Hippocampal formation (tissue), 2 donors: ENCODE results near the gene HOXC9.

Experiments
- DNase-seq, 2 donors: peaks; one replicate each; lab custom pipeline; 2025; lab: John Stamatoyannopoulos, UW

The HOXC9 gene

GRCh38 chr12:53963434-53964314 is 36.3 kb upstream of the HOXC9 start:
- no peak for DNase-seq

GRCh38 chr12:53964315-53964713 is 35.6 kb upstream of the HOXC9 start:
- DNase-seq: no peak

- DNase-seq: no peak
Observed at GRCh38 chr12:53965281-53966084, 34.5 kb upstream of the HOXC9 start.

- no peak for DNase-seq
Observed at GRCh38 chr12:53966085-53966384, 33.9 kb upstream of the HOXC9 start.

- no peak for DNase-seq
Observed at GRCh38 chr12:53966385-53967133, 33.4 kb upstream of the HOXC9 start.

GRCh38 chr12:53967421-53967925 is 32.5 kb upstream of the HOXC9 start:
- DNase-seq: no peak

- DNase-seq: no peak
Observed at GRCh38 chr12:53968214-53969127, 31.5 kb upstream of the HOXC9 start.

GRCh38 chr12:53969588-53970259 is 30.2 kb upstream of the HOXC9 start:
- no peak for DNase-seq

- DNase-seq: no peak
Observed at GRCh38 chr12:53970451-53970850, 29.5 kb upstream of the HOXC9 start.

- DNase-seq: no peak
Observed at GRCh38 chr12:53971129-53971528, 28.8 kb upstream of the HOXC9 start.

GRCh38 chr12:53971686-53972085 is 28.3 kb upstream of the HOXC9 start:
- no peak for DNase-seq

GRCh38 chr12:53972152-53972702 is 27.7 kb upstream of the HOXC9 start:
- no peak for DNase-seq

- DNase-seq: no peak
Observed at GRCh38 chr12:53972722-53973235, 27.2 kb upstream of the HOXC9 start, which contains the start of gene HOXC11. HOXC11 (plus strand) TSS chr12:53973126; CDS start chr12:53973242, 116 bp downstream.

GRCh38 chr12:53973236-53974042 is 26.5 kb upstream of the HOXC9 start:
- no peak for DNase-seq

GRCh38 chr12:53974084-53975063 is 25.6 kb upstream of the HOXC9 start, which contains the start of gene HOTAIR:
HOTAIR (minus strand) TSS chr12:53974954.
- peak in 1 of 2 donors; percentile 0 for DNase-seq

- no peak for DNase-seq
Observed at GRCh38 chr12:53975064-53975471, 24.9 kb upstream of the HOXC9 start.

GRCh38 chr12:53975479-53976152 is 24.3 kb upstream of the HOXC9 start:
- no peak for DNase-seq
